Cardiac septum (tissue), 1 donor: ENCODE results near the gene TRABD2B. TPM values are rescaled to one million over a fixed set of nuclear protein-coding genes. Genes with fewer than 3 reads are reported as not detected.

ENCODE experiments used
- DNase-seq: peaks from one replicate; pipeline ENCODE4 v3.0.0-alpha.2; 2020; ENCODE audit warnings: low spot score
- intact Hi-C: fragments of 100-400 bp; cut with DNase I; formaldehyde crosslinking; loops from one replicate; pipeline ENCODE4 v1.14.0; 2022
- total RNA-seq: library from RNA; stranded (reverse); fragmentation: NEBNext Ultra II Directional; extraction: Animal tissue kit (Norgen Biotek cat#: 25700); gene quantifications from one replicate; pipeline ENCODE4 v1.2.1, GENCODE V29; 2021
- donor health status: DM: no; HTN: no; CAD: no.

The TRABD2B gene
- total RNA-seq, 1 donor from 2014 or later, result 3.4 TPM

DNA sequence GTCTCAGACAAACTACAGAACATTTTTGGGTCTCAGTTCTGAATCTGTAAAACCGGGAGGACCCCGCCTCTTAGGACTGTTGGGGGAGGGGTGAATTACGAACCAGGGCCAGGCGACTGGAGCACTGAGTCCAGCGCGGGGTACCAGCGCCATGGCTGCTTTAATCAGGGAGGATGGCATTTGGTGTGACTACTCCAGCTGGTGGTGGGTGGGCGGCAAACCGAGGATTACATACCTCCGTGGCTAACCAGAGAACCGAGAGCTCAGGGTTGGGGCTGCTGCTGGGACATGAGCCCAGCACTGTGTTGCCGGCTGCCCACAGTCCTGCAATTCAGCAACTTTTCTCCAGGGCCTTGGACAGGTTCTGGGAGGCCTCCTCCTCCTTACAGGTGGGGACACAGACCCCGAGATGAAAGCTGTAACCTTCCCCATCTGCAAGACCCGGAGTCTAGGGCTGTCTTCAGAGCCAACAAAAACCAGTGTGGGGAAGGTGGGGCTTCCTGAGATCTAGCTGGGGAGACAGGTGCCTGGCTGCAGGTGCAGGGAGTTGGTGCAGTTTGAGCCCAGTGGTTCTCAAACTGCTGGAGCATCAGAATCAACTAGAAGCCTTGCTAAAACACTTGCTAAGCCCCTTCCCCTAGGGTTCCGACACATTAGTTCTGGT is 285.9 kb downstream of the TRABD2B start:
- DNase-seq, result no peak
- intact Hi-C loops, result loop anchor here (2.0 to 5.0 kb wide), 4 partner anchors 184 to 534 kb away; partner anchors contain the start of gene PDZK1IP1

Other genes starting within 250 kb of the TRABD2B start
- gene SLC5A9, start 225.3 kb upstream of the TRABD2B start, total RNA-seq, result 0.57 TPM